Parathyroid adenoma (tissue), 2 donors: ENCODE data around the gene PGP.

Experiments
- H2AFZ ChIP-seq: fragments of 300-600 bp; sonication (generic); one replicate; pipeline ENCODE4 v1.7.0; 2017; ENCODE audit warnings: antibody characterized with exemption, mild to moderate bottlenecking
- H3K27ac ChIP-seq: fragments of 300-600 bp; sonication (generic); one replicate; pipeline ENCODE4 v1.7.0; 2017
- H3K27me3 ChIP-seq: fragments of 300-600 bp; sonication (generic); one replicate; pipeline ENCODE4 v1.7.0; 2017; ENCODE audit warnings: low read length; ENCODE audit not compliant: control insufficient read depth, insufficient read depth
- H3K36me3 ChIP-seq: fragments of 300-600 bp; sonication (generic); one replicate; pipeline ENCODE4 v1.7.0; 2017; ENCODE audit warnings: low read length; ENCODE audit not compliant: control insufficient read depth, insufficient read depth
- H3K4me1 ChIP-seq: fragments of 300-600 bp; sonication (generic); one replicate; pipeline ENCODE4 v1.7.0; 2017; ENCODE audit warnings: control low read depth
- H3K4me2 ChIP-seq: fragments of 300-600 bp; sonication (generic); one replicate; pipeline ENCODE4 v1.7.0; 2017; ENCODE audit warnings: low read length
- H3K4me3 ChIP-seq: fragments of 300-600 bp; sonication (generic); one replicate; pipeline ENCODE4 v1.7.0; 2017; ENCODE audit warnings: low read depth, low read length
- H3K79me2 ChIP-seq: fragments of 300-600 bp; sonication (generic); one replicate; pipeline ENCODE4 v1.7.0; 2017; ENCODE audit warnings: control low read depth
- H3K9ac ChIP-seq: fragments of 300-600 bp; sonication (generic); one replicate; pipeline ENCODE4 v1.7.0; 2017; ENCODE audit warnings: mild to moderate bottlenecking
- H3K9me3 ChIP-seq: fragments of 300-600 bp; sonication (generic); one replicate; pipeline ENCODE4 v1.7.0; 2017; ENCODE audit warnings: low read length; ENCODE audit not compliant: control insufficient read depth
- TF ChIP-seq, protein P1 (sequence below): fragments of 300-600 bp; sonication (generic); IDR thresholded peaks from one replicate; pipeline ENCODE4 v1.7.0; 2017; ENCODE audit warnings: antibody characterized with exemption, mild to moderate bottlenecking
- donor health status: primary hyperparathyroidism.

The PGP gene

GRCh38 chr16:2209258-2210008 lies 5.2 kb downstream of the PGP start:
- no peak overlapping the region for H3K4me3 ChIP-seq
- H3K9me3 ChIP-seq: no peaks in the 10 kb centered on the region
- TF ChIP-seq, protein P1, sequence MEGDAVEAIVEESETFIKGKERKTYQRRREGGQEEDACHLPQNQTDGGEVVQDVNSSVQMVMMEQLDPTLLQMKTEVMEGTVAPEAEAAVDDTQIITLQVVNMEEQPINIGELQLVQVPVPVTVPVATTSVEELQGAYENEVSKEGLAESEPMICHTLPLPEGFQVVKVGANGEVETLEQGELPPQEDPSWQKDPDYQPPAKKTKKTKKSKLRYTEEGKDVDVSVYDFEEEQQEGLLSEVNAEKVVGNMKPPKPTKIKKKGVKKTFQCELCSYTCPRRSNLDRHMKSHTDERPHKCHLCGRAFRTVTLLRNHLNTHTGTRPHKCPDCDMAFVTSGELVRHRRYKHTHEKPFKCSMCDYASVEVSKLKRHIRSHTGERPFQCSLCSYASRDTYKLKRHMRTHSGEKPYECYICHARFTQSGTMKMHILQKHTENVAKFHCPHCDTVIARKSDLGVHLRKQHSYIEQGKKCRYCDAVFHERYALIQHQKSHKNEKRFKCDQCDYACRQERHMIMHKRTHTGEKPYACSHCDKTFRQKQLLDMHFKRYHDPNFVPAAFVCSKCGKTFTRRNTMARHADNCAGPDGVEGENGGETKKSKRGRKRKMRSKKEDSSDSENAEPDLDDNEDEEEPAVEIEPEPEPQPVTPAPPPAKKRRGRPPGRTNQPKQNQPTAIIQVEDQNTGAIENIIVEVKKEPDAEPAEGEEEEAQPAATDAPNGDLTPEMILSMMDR: no peak
- H3K36me3 ChIP-seq: no peaks in the 10 kb centered on the region
- no peak overlapping the region for H3K27ac ChIP-seq
- H3K4me1 ChIP-seq: peaks cover 25% of the 10 kb centered on the region
- H3K4me2 ChIP-seq: no peak overlapping the region
- no peaks in the 10 kb centered on the region for H3K27me3 ChIP-seq
- no peak overlapping the region for H2AFZ ChIP-seq
- no peaks in the 10 kb centered on the region for H3K79me2 ChIP-seq
- H3K9ac ChIP-seq: no peak overlapping the region

DNA sequence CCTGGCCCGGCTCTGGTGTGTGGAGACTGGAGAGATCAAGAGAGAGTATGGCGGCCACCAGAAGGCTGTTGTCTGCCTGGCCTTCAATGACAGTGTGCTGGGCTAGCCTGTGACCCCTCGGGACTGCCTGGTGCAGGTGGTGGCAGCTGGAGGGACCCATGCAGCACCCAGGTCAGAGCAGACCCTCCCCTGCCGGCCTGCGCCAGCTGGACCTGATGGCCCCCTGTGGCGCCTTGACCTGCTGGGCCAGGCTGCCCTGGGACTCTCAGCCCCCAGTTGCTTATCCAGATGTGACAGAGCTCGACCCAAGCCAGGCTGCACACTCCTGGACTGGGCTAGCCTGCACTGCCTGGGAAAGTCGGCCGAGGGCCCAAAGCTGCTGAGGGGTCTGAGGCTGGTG lies 5.9 kb downstream of the PGP start:
- Histone ChIP-seq H3K36me3 (no peaks in the 10 kb centered on the region), H3K27ac (no peak overlapping the region), H3K4me1 (peaks cover 25% of the 10 kb centered on the region), H3K27me3 (no peaks in the 10 kb centered on the region), H3K9me3 (no peaks in the 10 kb centered on the region), H2AFZ (no peak overlapping the region), H3K4me3 (no peak overlapping the region), H3K4me2 (no peak overlapping the region), H3K9ac (no peak overlapping the region), H3K79me2 (no peaks in the 10 kb centered on the region)
- TF ChIP-seq, protein P1: no peak

DNA sequence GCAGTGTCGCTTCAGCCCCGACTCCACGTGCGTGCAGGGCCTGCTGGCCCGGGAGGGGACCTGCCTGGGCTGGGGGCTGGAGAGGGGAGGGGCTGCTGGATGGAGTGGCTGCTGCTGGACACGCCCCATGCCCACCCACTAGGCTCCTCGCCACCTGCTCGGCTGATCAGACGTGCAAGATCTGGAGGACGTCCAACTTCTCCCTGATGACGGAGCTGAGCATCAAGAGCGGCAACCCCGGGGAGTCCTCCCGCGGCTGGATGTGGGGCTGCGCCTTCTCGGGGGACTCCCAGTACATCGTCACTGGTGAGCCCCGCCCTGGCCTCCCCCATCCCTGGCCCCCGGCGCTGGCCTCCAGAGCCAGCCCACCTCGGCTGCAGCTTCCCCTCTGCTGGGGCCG lies 6.3 kb downstream of the PGP start:
- Histone ChIP-seq H3K79me2 (no peaks in the 10 kb centered on the region), H3K27me3 (no peaks in the 10 kb centered on the region), H3K9me3 (no peaks in the 10 kb centered on the region), H3K27ac (no peak overlapping the region), H3K4me3 (no peak overlapping the region), H3K36me3 (no peaks in the 10 kb centered on the region), H3K9ac (no peak overlapping the region), H3K4me1 (peaks cover 21% of the 10 kb centered on the region), H3K4me2 (no peak overlapping the region), H2AFZ (no peak overlapping the region)
- TF ChIP-seq, protein P1: no peak

- no peak overlapping the region for H3K4me2 ChIP-seq
- H3K79me2 ChIP-seq: no peaks in the 10 kb centered on the region
- no peak overlapping the region for H3K4me3 ChIP-seq
- H3K27ac ChIP-seq: no peak overlapping the region
- H3K9me3 ChIP-seq: no peaks in the 10 kb centered on the region
- no peaks in the 10 kb centered on the region for H3K36me3 ChIP-seq
- no peaks in the 10 kb centered on the region for H3K27me3 ChIP-seq
- TF ChIP-seq, protein P1: no peak
- H3K4me1 ChIP-seq: peaks cover 17% of the 10 kb centered on the region
- H2AFZ ChIP-seq: no peak overlapping the region
- no peak overlapping the region for H3K9ac ChIP-seq
These were observed 6.8 kb downstream of the PGP start for GRCh38 chr16:2207872-2208271.
